Measurements from ENCODE around the gene PCCB.

GRCh38 chr3:136353461-136353860, 103.3 kb downstream of the PCCB start:
- no peak for TF ChIP-seq CTCF (conservative IDR thresholded peaks at IDR 0.05)
- TF ChIP-seq ZFX (IDR thresholded peaks at IDR 0.05): no peak
